Epithelial cell of esophagus (primary cell): ENCODE measurements around the gene SYT14.
"Not testable (repeated sequence)": the region's sequence is repeated elsewhere in the genome, so short reads cannot be mapped to it uniquely, and the experiment has no call there.

Source experiments
- DNase-seq: peaks from one replicate; pipeline ENCODE4 v3.0.0; 2010; ENCODE audit warnings: low read depth
- H3K4me3 ChIP-seq: 2 replicates; pipeline ENCODE4 v1.5.1; 2011; ENCODE audit warnings: mild to moderate bottlenecking, low read length, control low read depth
- TF ChIP-seq, protein P1 (sequence below): IDR thresholded peaks from 2 replicates; pipeline ENCODE4 v1.5.1; 2011; ENCODE audit warnings: low read depth, mild to moderate bottlenecking, low read length, control low read depth, inconsistent platforms; ENCODE audit not compliant: insufficient read depth; ENCODE audit errors: missing control alignments

Gene SYT14

DNA sequence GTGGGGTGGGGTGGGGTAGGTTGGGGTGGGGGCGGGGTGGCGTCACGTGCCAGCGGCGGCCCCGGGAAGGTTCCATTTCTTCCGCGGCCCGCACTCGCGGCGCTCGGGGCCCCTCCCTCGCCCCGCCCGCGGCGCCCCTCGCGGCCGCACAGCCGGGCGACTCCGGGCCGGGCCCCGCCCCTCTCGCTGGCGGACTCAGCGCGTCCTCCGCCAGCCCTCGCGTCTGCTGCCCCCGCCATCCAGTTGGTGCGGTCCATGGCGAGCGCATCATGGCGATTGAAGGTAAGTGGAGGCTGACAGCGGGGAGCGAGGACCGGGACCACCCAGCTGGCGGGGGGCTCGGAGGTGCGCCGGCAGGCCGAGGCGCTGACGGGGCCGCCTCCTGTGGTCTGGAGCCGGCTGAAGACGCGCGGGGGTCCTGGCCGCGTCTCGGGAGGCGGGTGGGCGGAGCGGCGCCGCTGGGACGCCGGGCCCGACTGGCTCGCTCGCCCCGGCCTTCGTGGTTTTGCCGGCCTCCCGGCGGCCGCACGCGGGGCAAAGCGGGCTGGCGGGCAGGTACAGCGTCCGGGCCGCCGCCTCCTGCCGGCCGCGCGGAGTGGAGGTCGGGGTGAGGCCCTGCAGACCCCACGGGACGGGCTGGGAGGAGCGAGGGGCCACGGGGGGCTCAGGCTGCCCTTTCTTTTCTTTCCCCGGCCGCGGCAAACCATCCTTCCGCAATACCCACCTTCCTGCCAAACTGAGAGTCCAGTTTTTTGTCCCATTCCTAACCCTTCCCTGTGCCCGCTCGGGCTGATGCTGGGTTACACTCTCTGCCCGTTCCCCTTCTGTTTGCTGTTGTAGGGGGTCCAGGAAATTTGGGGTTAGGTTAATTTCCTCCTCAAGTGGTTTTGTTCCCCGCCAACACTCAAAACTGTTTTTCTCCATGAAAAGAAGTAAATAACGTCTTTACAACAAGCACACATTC lies at the start of gene SYT14:
SYT14 (plus strand) TSS at position 222 of the 964 bp plus-strand sequence; CDS start at position 270, 48 bp downstream.
- DNase-seq = peak; percentile 10
- H3K4me3 ChIP-seq = no peak within 1 kb of the TSS
- TF ChIP-seq, protein P1, sequence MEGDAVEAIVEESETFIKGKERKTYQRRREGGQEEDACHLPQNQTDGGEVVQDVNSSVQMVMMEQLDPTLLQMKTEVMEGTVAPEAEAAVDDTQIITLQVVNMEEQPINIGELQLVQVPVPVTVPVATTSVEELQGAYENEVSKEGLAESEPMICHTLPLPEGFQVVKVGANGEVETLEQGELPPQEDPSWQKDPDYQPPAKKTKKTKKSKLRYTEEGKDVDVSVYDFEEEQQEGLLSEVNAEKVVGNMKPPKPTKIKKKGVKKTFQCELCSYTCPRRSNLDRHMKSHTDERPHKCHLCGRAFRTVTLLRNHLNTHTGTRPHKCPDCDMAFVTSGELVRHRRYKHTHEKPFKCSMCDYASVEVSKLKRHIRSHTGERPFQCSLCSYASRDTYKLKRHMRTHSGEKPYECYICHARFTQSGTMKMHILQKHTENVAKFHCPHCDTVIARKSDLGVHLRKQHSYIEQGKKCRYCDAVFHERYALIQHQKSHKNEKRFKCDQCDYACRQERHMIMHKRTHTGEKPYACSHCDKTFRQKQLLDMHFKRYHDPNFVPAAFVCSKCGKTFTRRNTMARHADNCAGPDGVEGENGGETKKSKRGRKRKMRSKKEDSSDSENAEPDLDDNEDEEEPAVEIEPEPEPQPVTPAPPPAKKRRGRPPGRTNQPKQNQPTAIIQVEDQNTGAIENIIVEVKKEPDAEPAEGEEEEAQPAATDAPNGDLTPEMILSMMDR = no peak

- not testable (repeated sequence) for H3K4me3 ChIP-seq, DNase-seq
These were observed 49.5 kb upstream of the SYT14 start for GRCh38 chr1:209888291-209889076.

DNA sequence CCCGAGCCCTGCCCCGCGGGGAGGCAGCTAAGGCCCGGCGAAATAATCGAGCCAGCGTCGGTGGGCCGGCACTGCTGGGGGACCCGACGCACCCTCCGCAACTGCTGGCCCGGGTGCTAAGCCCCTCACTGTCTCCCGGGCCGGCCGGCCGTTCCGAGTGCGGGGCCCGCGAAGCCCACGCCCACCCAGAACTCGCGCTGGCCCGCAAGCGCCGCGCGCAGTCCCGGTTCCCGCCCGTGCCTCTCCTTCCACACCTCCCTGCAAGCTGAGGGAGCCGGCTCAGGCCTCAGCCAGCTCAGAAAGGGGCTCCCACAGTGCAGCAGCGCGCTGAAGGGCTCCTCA lies 49.0 kb upstream of the SYT14 start:
- H3K4me3 ChIP-seq = no peak overlapping the region
- DNase-seq = no peak
- TF ChIP-seq, protein P1 = no peak

GRCh38 chr1:209890641-209891330 lies 47.2 kb upstream of the SYT14 start:
- no peak overlapping the region for H3K4me3 ChIP-seq
- peak; percentile 76 for DNase-seq
- TF ChIP-seq, protein P1 = no peak

- DNase-seq = no peak
- no peak overlapping the region for H3K4me3 ChIP-seq
- TF ChIP-seq, protein P1 = no peak
These were observed 44.3 kb upstream of the SYT14 start for GRCh38 chr1:209893751-209894150.

GRCh38 chr1:209895709-209896108 lies 42.3 kb upstream of the SYT14 start:
- H3K4me3 ChIP-seq = no peak overlapping the region
- DNase-seq = peak; percentile 91

More at GRCh38 chr1:209895709-209896108, 42.3 kb upstream of the SYT14 start:
- TF ChIP-seq, protein P1 = no peak
